ENCODE results near the gene EMID1.

EMID1 gene

GRCh38 chr22:29204455-29205183 is 1.1 kb upstream of the EMID1 start:
- TF ChIP-seq YY1 (IDR thresholded peaks at IDR 0.05; ENCODE audit: low read depth) (no peak), CEBPB (IDR thresholded peaks at IDR 0.05) (no peak), TCF12 (IDR thresholded peaks at IDR 0.05; ENCODE audit: low read depth) (no peak), NFIC (IDR thresholded peaks at IDR 0.05) (no peak), TEAD4 (IDR thresholded peaks at IDR 0.05) (no peak)

GRCh38 chr22:29205252-29205593 is 473 bp upstream of the EMID1 start:
- no peak for TF ChIP-seq YY1 (IDR thresholded peaks at IDR 0.05; ENCODE audit: low read depth)
- TF ChIP-seq NFIC (IDR thresholded peaks at IDR 0.05) = no peak
- no peak for TF ChIP-seq TEAD4 (IDR thresholded peaks at IDR 0.05)

GRCh38 chr22:29206372-29207242 is 911 bp downstream of the EMID1 start:
- no peak for TF ChIP-seq EGR1 (IDR thresholded peaks at IDR 0.05)
- no peak for TF ChIP-seq USF1 (IDR thresholded peaks at IDR 0.05)
- no peak for TF ChIP-seq TCF12 (IDR thresholded peaks at IDR 0.05; ENCODE audit: low read depth)
- no peak for TF ChIP-seq MAX (IDR thresholded peaks at IDR 0.05)
- no peak for TF ChIP-seq TAF1 (IDR thresholded peaks at IDR 0.05; ENCODE audit: low read depth)
- TF ChIP-seq CREB1 (IDR thresholded peaks at IDR 0.05; ENCODE audit: low read depth) = no peak
- no peak for TF ChIP-seq ZBTB7A (IDR thresholded peaks at IDR 0.05; ENCODE audit: low read depth)
- no peak for TF ChIP-seq TEAD4 (IDR thresholded peaks at IDR 0.05)
- no peak for TF ChIP-seq NFIC (IDR thresholded peaks at IDR 0.05)
- TF ChIP-seq RAD21 (IDR thresholded peaks at IDR 0.05; ENCODE audit: low read depth) = no peak
- TF ChIP-seq CEBPB (IDR thresholded peaks at IDR 0.05) = no peak
- TF ChIP-seq YY1 (IDR thresholded peaks at IDR 0.05; ENCODE audit: low read depth) = no peak
- TF ChIP-seq EP300 (IDR thresholded peaks at IDR 0.05; ENCODE audit: borderline replicate concordance) = no peak
- no peak for TF ChIP-seq REST (IDR thresholded peaks at IDR 0.05; ENCODE audit: low read depth)
- TF ChIP-seq FOXM1 (IDR thresholded peaks at IDR 0.05; ENCODE audit: borderline replicate concordance, low read depth) = no peak

- TF ChIP-seq EGR1 (IDR thresholded peaks at IDR 0.05) = no peak
- TF ChIP-seq EP300 (IDR thresholded peaks at IDR 0.05; ENCODE audit: borderline replicate concordance) = no peak
- TF ChIP-seq REST (IDR thresholded peaks at IDR 0.05; ENCODE audit: low read depth) = no peak
- TF ChIP-seq ZBTB7A (IDR thresholded peaks at IDR 0.05; ENCODE audit: low read depth) = no peak
- TF ChIP-seq TEAD4 (IDR thresholded peaks at IDR 0.05) = no peak
- no peak for TF ChIP-seq NFIC (IDR thresholded peaks at IDR 0.05)
- TF ChIP-seq CREB1 (IDR thresholded peaks at IDR 0.05; ENCODE audit: low read depth) = no peak
- no peak for TF ChIP-seq YY1 (IDR thresholded peaks at IDR 0.05; ENCODE audit: low read depth)
- no peak for TF ChIP-seq TCF12 (IDR thresholded peaks at IDR 0.05; ENCODE audit: low read depth)
- no peak for TF ChIP-seq RAD21 (IDR thresholded peaks at IDR 0.05; ENCODE audit: low read depth)
- no peak for TF ChIP-seq USF1 (IDR thresholded peaks at IDR 0.05)
- no peak for TF ChIP-seq CEBPB (IDR thresholded peaks at IDR 0.05)
- no peak for TF ChIP-seq TAF1 (IDR thresholded peaks at IDR 0.05; ENCODE audit: low read depth)
Measured at GRCh38 chr22:29207243-29207550, 1.5 kb downstream of the EMID1 start.

GRCh38 chr22:29207562-29208501 is 2.1 kb downstream of the EMID1 start:
- TF ChIP-seq RAD21 (IDR thresholded peaks at IDR 0.05; ENCODE audit: low read depth) (no peak), MAX (IDR thresholded peaks at IDR 0.05) (no peak), TAF1 (IDR thresholded peaks at IDR 0.05; ENCODE audit: low read depth) (no peak), YY1 (IDR thresholded peaks at IDR 0.05; ENCODE audit: low read depth) (no peak), EP300 (IDR thresholded peaks at IDR 0.05; ENCODE audit: borderline replicate concordance) (no peak), EGR1 (IDR thresholded peaks at IDR 0.05) (no peak), ZBTB7A (IDR thresholded peaks at IDR 0.05; ENCODE audit: low read depth) (no peak), CEBPB (IDR thresholded peaks at IDR 0.05) (no peak), REST (IDR thresholded peaks at IDR 0.05; ENCODE audit: low read depth) (no peak), TCF12 (IDR thresholded peaks at IDR 0.05; ENCODE audit: low read depth) (no peak), CREB1 (IDR thresholded peaks at IDR 0.05; ENCODE audit: low read depth) (no peak), NFIC (IDR thresholded peaks at IDR 0.05) (no peak), TEAD4 (IDR thresholded peaks at IDR 0.05) (no peak), FOXM1 (IDR thresholded peaks at IDR 0.05; ENCODE audit: borderline replicate concordance, low read depth) (no peak), USF1 (IDR thresholded peaks at IDR 0.05) (no peak)

Data from Ishikawa (cell line).